HG03139 (cell line): ENCODE measurements around the gene THRAP3.
"Not testable (repeated sequence)": the region's sequence is repeated elsewhere in the genome, so short reads cannot be mapped to it uniquely, and the experiment has no call there.

Experiments used
- ATAC-seq: cut with Tn5 transposase; IDR thresholded peaks from one replicate; pipeline ENCODE4 v1.9.1; 2021; ENCODE audit not compliant: unreplicated experiment

The THRAP3 gene

GRCh38 chr1:36206323-36206858, 17.9 kb upstream of the THRAP3 start:
- ATAC-seq: no peak

DNA sequence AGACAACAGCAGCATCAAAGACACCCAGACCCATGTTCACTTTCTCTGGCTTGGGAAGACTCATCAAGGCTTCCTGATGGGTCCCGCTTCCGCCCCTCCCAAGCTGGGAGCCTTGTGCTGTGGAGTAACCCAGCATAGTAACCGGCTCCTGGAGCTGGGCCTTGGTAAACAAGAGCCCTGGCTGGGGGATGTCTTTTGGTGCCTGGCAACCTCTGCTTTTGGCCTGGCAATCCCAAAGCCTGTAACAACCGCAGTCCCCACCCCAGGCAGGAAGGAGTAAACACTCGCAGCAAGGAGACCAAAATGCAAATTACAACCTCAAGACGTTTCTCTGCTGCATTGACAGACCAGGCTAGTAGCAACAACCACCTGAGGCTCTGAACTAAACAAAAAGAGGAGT, 16.9 kb upstream of the THRAP3 start:
- ATAC-seq: no peak

- ATAC-seq: no peak
These were observed 15.1 kb upstream of the THRAP3 start for GRCh38 chr1:36208978-36209703.

- no peak for ATAC-seq
These were observed 12.9 kb upstream of the THRAP3 start for GRCh38 chr1:36211307-36211706.

- no peak for ATAC-seq
These were observed 12.4 kb upstream of the THRAP3 start for GRCh38 chr1:36211841-36212240.

DNA sequence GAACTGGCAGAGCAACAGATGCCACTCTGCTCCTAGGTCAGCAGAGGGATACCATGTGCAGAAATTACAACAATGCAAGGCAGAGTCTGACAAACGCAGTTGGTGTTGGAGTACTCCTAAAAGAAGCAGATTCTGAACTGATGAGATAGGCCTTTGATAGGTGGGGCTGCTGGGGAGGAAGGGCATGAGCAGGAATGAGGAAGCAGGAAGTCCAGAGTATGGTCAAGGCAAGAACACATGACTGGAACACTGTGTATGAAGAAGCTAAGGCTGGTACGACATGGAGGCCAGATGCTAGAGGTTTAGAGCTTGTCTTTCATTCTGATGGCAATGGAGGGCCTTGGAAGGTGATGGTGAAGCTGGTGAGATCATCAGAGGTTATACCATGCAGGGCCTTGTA, 11.5 kb upstream of the THRAP3 start:
- no peak for ATAC-seq

GRCh38 chr1:36217670-36218069, 6.6 kb upstream of the THRAP3 start:
- no peak for ATAC-seq

- not testable (repeated sequence) for ATAC-seq
These were observed 2.3 kb upstream of the THRAP3 start for GRCh38 chr1:36221901-36222300.

GRCh38 chr1:36222481-36223380, 1.5 kb upstream of the THRAP3 start:
- no peak for ATAC-seq

- ATAC-seq: peak; percentile 6
These were observed 755 bp upstream of the THRAP3 start for GRCh38 chr1:36223381-36223995.

- ATAC-seq: peak; percentile 53
These were observed 467 bp downstream of the THRAP3 start for GRCh38 chr1:36224537-36225282.

- no peak for ATAC-seq
These were observed 1.1 kb downstream of the THRAP3 start for GRCh38 chr1:36225283-36225899.

DNA sequence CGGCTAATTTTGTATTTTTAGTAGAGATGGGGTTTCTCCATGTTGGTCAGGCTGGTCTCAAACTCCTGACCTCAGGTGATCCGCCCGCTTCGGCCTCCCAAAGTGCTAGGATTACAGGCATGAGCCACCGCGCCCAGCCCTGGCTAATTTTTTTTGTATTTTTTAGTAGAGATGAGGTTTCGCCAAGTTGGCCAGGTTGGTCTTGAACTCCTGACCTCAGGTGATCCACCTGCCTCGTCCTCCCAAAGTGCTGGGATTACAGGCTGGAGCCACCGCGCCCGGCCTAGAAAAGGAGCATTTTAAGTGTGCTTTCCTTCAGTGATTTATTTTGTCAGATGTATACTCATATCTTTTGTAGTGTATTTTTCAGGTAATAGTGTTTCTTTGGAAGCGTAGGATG, 6.0 kb downstream of the THRAP3 start:
- ATAC-seq: not testable (repeated sequence)

- ATAC-seq: no peak
These were observed 6.9 kb downstream of the THRAP3 start for GRCh38 chr1:36231191-36231590.

DNA sequence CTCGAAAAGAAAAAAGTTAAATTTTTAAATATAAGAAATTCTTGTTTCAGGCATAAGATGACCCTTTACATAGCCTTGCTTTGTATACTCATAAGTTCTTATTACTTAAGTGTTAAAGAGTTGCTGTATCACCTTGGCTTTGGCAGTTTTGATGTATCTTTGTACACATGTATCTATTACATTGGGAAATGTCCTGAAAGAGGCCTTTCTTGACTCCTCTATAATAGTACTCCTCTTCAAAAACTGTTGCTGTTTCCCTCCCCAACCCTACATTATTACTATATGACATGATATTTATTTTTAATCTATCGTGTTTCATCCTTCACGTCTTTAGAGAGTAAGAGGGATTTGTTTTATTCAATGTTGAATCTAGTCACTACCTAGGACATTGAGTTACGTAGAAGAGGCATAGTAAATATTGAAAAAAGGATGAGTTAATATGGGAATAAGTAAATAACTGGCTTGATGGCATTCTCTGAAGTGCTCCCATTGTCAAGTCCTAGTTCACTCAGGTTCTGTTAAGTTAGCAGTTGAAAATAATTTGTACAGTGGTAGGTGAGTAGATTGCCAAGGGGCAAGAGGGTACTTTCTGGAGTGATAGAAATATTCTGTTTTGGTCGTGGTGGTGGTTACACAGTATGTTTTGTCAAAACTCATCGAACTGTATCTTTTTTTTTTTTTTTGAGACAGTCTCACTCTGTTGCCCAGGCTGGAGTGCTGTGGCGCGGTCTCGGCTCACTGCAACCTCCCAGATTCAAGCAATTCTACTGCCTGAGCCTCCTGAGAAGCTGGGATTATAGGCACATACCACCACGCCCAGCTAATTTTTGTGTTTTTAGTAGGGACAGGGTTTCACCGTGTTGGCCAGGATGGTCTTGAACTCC, 8.2 kb downstream of the THRAP3 start:
- ATAC-seq: no peak

- ATAC-seq: no peak
These were observed 12.1 kb downstream of the THRAP3 start for GRCh38 chr1:36236302-36236701.

DNA sequence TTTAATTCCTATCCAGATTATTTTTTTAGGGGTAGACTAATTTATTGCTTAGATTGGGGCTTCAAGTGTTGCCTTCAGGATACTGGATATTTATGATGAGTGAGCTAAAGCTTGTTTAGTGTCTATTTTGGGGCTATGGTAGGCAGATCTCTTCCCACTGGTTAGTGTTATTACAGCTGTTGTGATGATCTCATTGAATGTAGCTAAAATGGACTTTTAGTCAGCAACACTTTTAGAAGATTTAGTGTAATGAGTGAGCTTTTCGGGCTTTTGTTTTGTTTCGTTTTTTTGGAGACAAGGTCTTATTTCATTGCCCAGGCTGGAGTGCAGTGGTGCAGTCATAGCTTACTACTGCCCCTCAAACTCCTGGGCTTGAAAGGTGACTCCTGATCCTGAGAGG, 14.2 kb downstream of the THRAP3 start:
- ATAC-seq: no peak

- no peak for ATAC-seq
These were observed 15.8 kb downstream of the THRAP3 start for GRCh38 chr1:36239941-36240637.

- no peak for ATAC-seq
These were observed 23.3 kb downstream of the THRAP3 start for GRCh38 chr1:36247538-36247937.
